ENCODE results near the gene TSEN2. TPM values are rescaled to one million over a fixed set of nuclear protein-coding genes. Genes with fewer than 3 reads are reported as not detected.
A peak's percentile ranks its signal among the peaks of the same experiment; 100 is the strongest.

The TSEN2 gene
- polyA plus RNA-seq, 3 donors = 3.2 to 7.3 (median 3.9) TPM

- Histone ChIP-seq H4K20me1 (ENCODE audit: insufficient read depth, low read length) (no peaks in the 10 kb centered on the region), H3K9ac (ENCODE audit: insufficient read depth, low read length, poor library complexity, severe bottlenecking) (peak overlapping the region; percentile 73), H2AFZ (ENCODE audit: insufficient read depth, low read depth, low read length, poor library complexity, severe bottlenecking) (peak overlapping the region; percentile 93), H3K79me2 (ENCODE audit: insufficient read depth, low read length) (peaks cover 16% of the 10 kb centered on the region), H3K4me1 (ENCODE audit: control insufficient read depth in 1 of 2, insufficient read depth in 2 of 2, low read length in 2 of 2) (peaks cover 51 to 57% of the 10 kb centered on the region in 2 donors), H3K4me2 (replicated peaks; ENCODE audit: extremely low read depth, low read length, poor library complexity, severe bottlenecking) (peak overlapping the region; percentile 96), H3K36me3 (replicated peaks in 1 of 2; ENCODE audit: control insufficient read depth in 1 of 2, insufficient read depth in 2 of 2, low read length in 2 of 2) (no peaks in the 10 kb centered on the region), H3K27me3 (ENCODE audit: control insufficient read depth in 2 of 2, insufficient read depth in 2 of 2, low read length in 2 of 2) (no peaks in the 10 kb centered on the region), H3K27ac (ENCODE audit: low read depth in 1 of 2, low read length in 2 of 2) (peak overlapping the region; percentile 83 to 84), H3K9me3 (replicated peaks in 1 of 2; ENCODE audit: control insufficient read depth in 1 of 2, insufficient read depth in 1 of 2, low read length in 2 of 2) (no peaks in the 10 kb centered on the region), H3K4me3 (replicated peaks in 1 of 3; ENCODE audit: low read depth in 2 of 3, low read length in 3 of 3) (peak overlapping the region; percentile 66 to 93 (median 91))
- H3K27ac Mint-ChIP-seq = peak overlapping the region; percentile 89 to 96 (median 94)
- intact Hi-C loops (cut with micrococcal nuclease) = loop anchor here in 1 of 2 donors (5.0 kb wide), 1 partner anchor 197 kb away; the partner anchor contains the start of gene PPARG
- H3K36me3 Mint-ChIP-seq = peaks cover 0 to 5% of the 10 kb centered on the region in 2 donors
- H3K9me3 Mint-ChIP-seq = peaks cover 0 to 3% (median 0%) of the 10 kb centered on the region in 7 donors
- no peak for DNase-seq
- H3K4me1 Mint-ChIP-seq = peaks cover 55% of the 10 kb centered on the region
- TF ChIP-seq CTCF (IDR thresholded peaks at IDR 0.05) = no peak
- peak overlapping the region; percentile 96 to 98 for H3K4me3 Mint-ChIP-seq
- 8% methylated on average over 9 of the region's 10 CpGs for WGBS (ENCODE audit: insufficient coverage)
- H3K27me3 Mint-ChIP-seq (ENCODE audit: low read depth in 3 of 3) = peaks cover 0 to 2% (median 0%) of the 10 kb centered on the region in 3 donors
These were observed 445 bp upstream of the TSEN2 start for GRCh38 chr3:12483872-12484197.

- 0% methylated on average over 2 of the region's 5 CpGs for WGBS (ENCODE audit: insufficient coverage)
- DNase-seq = no peak
- intact Hi-C loops (cut with micrococcal nuclease) = loop anchor here in 1 of 2 donors (5.0 kb wide), 1 partner anchor 198 kb away; the partner anchor contains the start of gene PPARG
- Mint-ChIP-seq H3K27ac (peak overlapping the region; percentile 74 to 97 (median 95)), H3K27me3 (ENCODE audit: low read depth in 3 of 3) (peaks cover 0 to 2% (median 0%) of the 10 kb centered on the region in 3 donors), H3K4me1 (peaks cover 47% of the 10 kb centered on the region), H3K36me3 (peaks cover 0 to 8% of the 10 kb centered on the region in 2 donors), H3K4me3 (peak overlapping the region; percentile 96 to 98), H3K9me3 (peaks cover 0 to 3% (median 0%) of the 10 kb centered on the region in 7 donors)
- peaks cover 45 to 50% of the 10 kb centered on the region in 2 donors for H3K4me1 ChIP-seq (ENCODE audit: control insufficient read depth in 1 of 2, insufficient read depth in 2 of 2, low read length in 2 of 2)
- H3K4me3 ChIP-seq (replicated peaks in 1 of 3; ENCODE audit: low read depth in 2 of 3, low read length in 3 of 3) = peak overlapping the region; percentile 66 to 93 (median 91)
- H3K4me2 ChIP-seq (replicated peaks; ENCODE audit: extremely low read depth, low read length, poor library complexity, severe bottlenecking) = peak overlapping the region; percentile 96
- H3K9me3 ChIP-seq (replicated peaks in 1 of 2; ENCODE audit: control insufficient read depth in 1 of 2, insufficient read depth in 1 of 2, low read length in 2 of 2) = no peaks in the 10 kb centered on the region
- no peaks in the 10 kb centered on the region for H4K20me1 ChIP-seq (ENCODE audit: insufficient read depth, low read length)
- peaks cover 0 to 6% of the 10 kb centered on the region in 2 donors for H3K36me3 ChIP-seq (replicated peaks in 1 of 2; ENCODE audit: control insufficient read depth in 1 of 2, insufficient read depth in 2 of 2, low read length in 2 of 2)
- peak overlapping the region; percentile 73 for H3K9ac ChIP-seq (ENCODE audit: insufficient read depth, low read length, poor library complexity, severe bottlenecking)
- no peaks in the 10 kb centered on the region for H3K27me3 ChIP-seq (ENCODE audit: control insufficient read depth in 2 of 2, insufficient read depth in 2 of 2, low read length in 2 of 2)
- peak overlapping the region; percentile 83 to 84 for H3K27ac ChIP-seq (ENCODE audit: low read depth in 1 of 2, low read length in 2 of 2)
- H3K79me2 ChIP-seq (ENCODE audit: insufficient read depth, low read length) = peaks cover 16% of the 10 kb centered on the region
- TF ChIP-seq CTCF (IDR thresholded peaks at IDR 0.05) = no peak
- peak overlapping the region; percentile 93 for H2AFZ ChIP-seq (ENCODE audit: insufficient read depth, low read depth, low read length, poor library complexity, severe bottlenecking)
These were observed 675 bp downstream of the TSEN2 start for GRCh38 chr3:12484983-12485327.

Measured in CD14-positive monocyte (primary cell).